SK-N-SH (cell line): Measurements from ENCODE around the gene CLASP1. TPM values are rescaled to one million over a fixed set of nuclear protein-coding genes. Genes with fewer than 3 reads are reported as not detected.

ENCODE experiments used
- CTCF ChIA-PET: fragments of 300-600, 350-600 bp; formaldehyde crosslinking; extraction: SDS; loops from one replicate; lab custom pipeline; 2021; lab: Yijun Ruan, JAX
- POLR2A ChIA-PET: fragments of 350-600 bp; sonication (Branson Sonifier 250); formaldehyde crosslinking; extraction: SDS; loops from one replicate; lab custom pipeline; 2020; ENCODE audit warnings: antibody characterized with exemption, inconsistent platforms; lab: Yijun Ruan, JAX
- DNase-seq: peaks from one replicate; pipeline ENCODE4 v3.0.0; 2012
- H2AFZ ChIP-seq: fragments of 200-600 bp; sonication (generic); 2 replicates; pipeline ENCODE4 v1.8.1; 2016; ENCODE audit warnings: antibody characterized with exemption, mild to moderate bottlenecking, low read depth
- H3F3A ChIP-seq: fragments of 200-600 bp; sonication (generic); replicated peaks from 2 replicates; pipeline ENCODE3; 2016; ENCODE audit warnings: antibody characterized with exemption, mild to moderate bottlenecking; ENCODE audit not compliant: insufficient read depth
- H3K27ac ChIP-seq, 2 experiments: fragments of 200-500 bp in 1 of 2; fragments of 200-600 bp in 1 of 2; sonication (Bioruptor generic) in 1 of 2; sonication (generic), shearing (Covaris generic) in 1 of 2; 2 replicates each; pipeline versions ENCODE4 v1.5.1 to v1.6.1; 2014 to 2016; ENCODE audit warnings: low read depth in 2 of 2, inconsistent platforms in 1 of 2, low read length in 1 of 2, mild to moderate bottlenecking in 1 of 2, mixed read lengths in 1 of 2
- H3K27me3 ChIP-seq: fragments of 200-600 bp; sonication (generic), shearing (Covaris generic); 2 replicates; pipeline ENCODE4 v1.6.1; 2016; ENCODE audit warnings: mixed run types; ENCODE audit not compliant: insufficient read depth
- H3K36me3 ChIP-seq, 2 experiments: fragments of 200-500 bp in 1 of 2; fragments of 200-600 bp in 1 of 2; sonication (Bioruptor generic) in 1 of 2; sonication (generic) in 1 of 2; replicated peaks in 1 of 2; 2 replicates each; pipeline versions ENCODE3 to v1.5.1; 2014 to 2016; ENCODE audit warnings: low read length in 1 of 2, mild to moderate bottlenecking in 1 of 2; ENCODE audit not compliant: insufficient read depth in 2 of 2, control insufficient read depth in 1 of 2
- H3K4me1 ChIP-seq, 2 experiments: fragments of 200-500 bp in 1 of 2; fragments of 200-600 bp in 1 of 2; sonication (Bioruptor generic) in 1 of 2; sonication (generic), shearing (Covaris generic) in 1 of 2; 2 replicates each; pipeline versions ENCODE4 v1.5.1 to v1.6.1; 2014 to 2016; ENCODE audit warnings: low read depth in 1 of 2, low read length in 1 of 2, mixed run types in 1 of 2; ENCODE audit not compliant: insufficient read depth in 2 of 2, control insufficient read depth in 1 of 2
- H3K4me2 ChIP-seq: fragments of 200-600 bp; sonication (generic), shearing (Covaris generic); 2 replicates; pipeline ENCODE4 v1.6.1; 2017; ENCODE audit warnings: mixed run types
- H3K4me3 ChIP-seq, 2 experiments: fragments of 200-500 bp in 1 of 2; fragments of 200-600 bp in 1 of 2; sonication (Bioruptor generic) in 1 of 2; sonication (generic), shearing (Covaris generic) in 1 of 2; 2 replicates each; pipeline versions ENCODE4 v1.5.1 to v1.8.1; 2014 to 2016; ENCODE audit warnings: low read depth in 2 of 2, inconsistent platforms in 1 of 2, low read length in 1 of 2, mild to moderate bottlenecking in 1 of 2, mixed read lengths in 1 of 2, moderate library complexity in 1 of 2
- H3K79me2 ChIP-seq: fragments of 200-600 bp; sonication (generic); 2 replicates; pipeline ENCODE4 v1.8.1; 2017; ENCODE audit warnings: mild to moderate bottlenecking; ENCODE audit not compliant: insufficient read depth
- H3K9ac ChIP-seq: fragments of 200-600 bp; sonication (generic); 2 replicates; pipeline ENCODE4 v1.6.1; 2017; ENCODE audit warnings: mixed run types
- H3K9me2 ChIP-seq: fragments of 200-600 bp; sonication (generic); 2 replicates; pipeline ENCODE4 v1.6.1; 2017; ENCODE audit warnings: mixed run types
- H3K9me3 ChIP-seq: fragments of 200-600 bp; sonication (generic); 2 replicates; pipeline ENCODE4 v1.6.1; 2017; ENCODE audit warnings: mixed run types, mild to moderate bottlenecking, moderate library complexity
- H4K20me1 ChIP-seq: fragments of 200-600 bp; sonication (generic); 2 replicates; pipeline ENCODE4 v1.6.1; 2017; ENCODE audit warnings: mild to moderate bottlenecking, mixed run types; ENCODE audit not compliant: insufficient read depth
- CHD2 ChIP-seq: fragments of 150-350 bp; IDR thresholded peaks from 2 replicates; pipeline ENCODE4 v1.6.1; 2018; ENCODE audit warnings: low read length; ENCODE audit not compliant: partially characterized antibody
- FOSL2 ChIP-seq: IDR thresholded peaks from 2 replicates; pipeline ENCODE4 v1.4.0; 2012; ENCODE audit warnings: low read depth, mild to moderate bottlenecking, moderate library complexity, borderline replicate concordance
- GATA2 ChIP-seq: sonication (generic); formaldehyde crosslinking; IDR thresholded peaks from 2 replicates; pipeline ENCODE4 v1.5.0; 2020; ENCODE audit warnings: mild to moderate bottlenecking, missing genetic modification reagents
- IRF3 ChIP-seq: fragments of 150-350 bp; IDR thresholded peaks from 2 replicates; pipeline ENCODE4 v1.6.1; 2016; ENCODE audit warnings: mild to moderate bottlenecking, low read depth, low read length
- NFIC ChIP-seq: IDR thresholded peaks from 2 replicates; pipeline ENCODE4 v1.4.0; 2012; ENCODE audit warnings: borderline replicate concordance
- RCOR1 ChIP-seq: fragments of 150-350 bp; IDR thresholded peaks from 2 replicates; pipeline ENCODE4 v1.6.1; 2017; ENCODE audit warnings: antibody characterized with exemption, low read length
- RFX5 ChIP-seq: IDR thresholded peaks from 2 replicates; pipeline ENCODE4 v1.6.1; 2012; ENCODE audit warnings: mild to moderate bottlenecking, improper control_type of control experiment, low read length
- RXRA ChIP-seq: IDR thresholded peaks from 2 replicates; pipeline ENCODE4 v1.4.0; 2012; ENCODE audit warnings: low read depth, mild to moderate bottlenecking, borderline replicate concordance
- TEAD4 ChIP-seq: IDR thresholded peaks from 2 replicates; pipeline ENCODE4 v1.4.0; 2012; ENCODE audit warnings: mild to moderate bottlenecking, borderline replicate concordance; ENCODE audit not compliant: insufficient read depth
- WGBS: methylation state at CpG from one replicate; pipeline ENCODE4 v1.1.6; 2017; ENCODE audit warnings: low lambda C conversion rate; 5-methylcytosine and 5-hydroxymethylcytosine counted together
- polyA plus RNA-seq, 3 experiments: library from polyadenylated mRNA; depleted of rRNA; stranded (reverse); fragments of >200 nt; gene quantifications; 2 replicates each; pipeline ENCODE4 v1.2.3, GENCODE V29; 2012
- TF ChIP-seq, protein P1 (sequence below): IDR thresholded peaks from 2 replicates; pipeline ENCODE4 v1.4.0; 2012; ENCODE audit warnings: low read depth, borderline replicate concordance
- TF ChIP-seq, protein P2 (sequence below): IDR thresholded peaks from 2 replicates; pipeline ENCODE4 v1.6.1; 2012; ENCODE audit warnings: mild to moderate bottlenecking, low read depth, low read length, moderate library complexity
- TF ChIP-seq, protein P3 (sequence below): fragments of 150-350 bp; IDR thresholded peaks from 2 replicates; pipeline ENCODE4 v1.6.1; 2017; ENCODE audit warnings: antibody characterized with exemption, low read length, low read depth, borderline replicate concordance
- TF ChIP-seq, protein P4 (sequence below): fragments of 200-600 bp; sonication (generic); IDR thresholded peaks from 2 replicates; pipeline ENCODE4 v1.6.1; 2017; ENCODE audit warnings: antibody characterized with exemption, mild to moderate bottlenecking, moderate library complexity

Gene CLASP1
- polyA plus RNA-seq, 1 of the 3 experiments (the other 2 are of a cell fraction): 4.9 TPM

DNA sequence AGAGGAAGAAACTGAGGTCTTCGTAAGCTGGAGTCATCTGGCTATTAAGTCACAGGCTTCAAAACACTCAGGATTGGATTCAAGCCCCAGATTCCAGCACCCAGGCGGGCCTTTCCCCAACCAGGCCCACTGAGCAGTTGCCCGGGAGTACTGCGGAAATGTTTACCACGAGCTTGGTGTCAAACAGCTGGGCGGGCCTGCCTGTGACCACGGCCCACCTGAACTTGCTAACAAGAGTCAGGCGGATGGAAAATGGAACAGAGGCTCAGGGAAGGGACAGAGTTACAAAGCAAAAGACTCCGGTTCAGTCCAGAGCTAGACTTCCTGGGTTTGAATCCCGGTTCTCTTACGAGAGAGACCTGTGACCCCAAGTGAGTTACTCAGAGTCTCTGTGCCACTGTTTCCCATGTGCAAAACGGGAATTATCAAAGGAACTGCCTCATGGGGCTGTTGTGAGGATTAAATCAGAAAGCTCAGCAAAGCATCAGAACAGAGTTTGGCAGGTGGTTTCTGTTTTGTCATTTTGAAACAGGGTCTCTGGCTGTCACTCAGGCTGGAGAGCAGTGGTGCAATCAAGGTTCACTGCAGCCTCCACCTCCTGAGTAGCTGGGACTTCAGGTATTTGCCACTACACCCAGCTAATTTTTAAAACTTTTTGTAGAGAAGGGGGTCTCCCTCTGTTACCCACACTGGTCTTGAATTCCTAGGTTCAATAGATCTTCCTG lies 315.3 kb downstream of the CLASP1 start:
- no peak overlapping the region for H3K9ac ChIP-seq
- ChIA-PET POLR2A (no interaction called here), CTCF (interaction anchor here (0.9 to 2.0 kb wide), 4 partner anchors 12 to 239 kb away, joined by 3 to 12 read pairs (median 3); no protein-coding TSS in a partner anchor)
- no peaks in the 10 kb centered on the region; a peak in 1 of 4 replicates for H3K4me1 ChIP-seq
- no peaks in the 10 kb centered on the region for H3K9me2 ChIP-seq
- no peak overlapping the region for H2AFZ ChIP-seq
- H3K4me3 ChIP-seq: no peak overlapping the region
- H3K9me3 ChIP-seq: no peaks in the 10 kb centered on the region
- TF ChIP-seq GATA2 (no peak), CHD2 (no peak), RFX5 (no peak), NFIC (no peak), RCOR1 (no peak), FOSL2 (no peak), RXRA (no peak), IRF3 (no peak), TEAD4 (no peak)
- TF ChIP-seq, protein P1, sequence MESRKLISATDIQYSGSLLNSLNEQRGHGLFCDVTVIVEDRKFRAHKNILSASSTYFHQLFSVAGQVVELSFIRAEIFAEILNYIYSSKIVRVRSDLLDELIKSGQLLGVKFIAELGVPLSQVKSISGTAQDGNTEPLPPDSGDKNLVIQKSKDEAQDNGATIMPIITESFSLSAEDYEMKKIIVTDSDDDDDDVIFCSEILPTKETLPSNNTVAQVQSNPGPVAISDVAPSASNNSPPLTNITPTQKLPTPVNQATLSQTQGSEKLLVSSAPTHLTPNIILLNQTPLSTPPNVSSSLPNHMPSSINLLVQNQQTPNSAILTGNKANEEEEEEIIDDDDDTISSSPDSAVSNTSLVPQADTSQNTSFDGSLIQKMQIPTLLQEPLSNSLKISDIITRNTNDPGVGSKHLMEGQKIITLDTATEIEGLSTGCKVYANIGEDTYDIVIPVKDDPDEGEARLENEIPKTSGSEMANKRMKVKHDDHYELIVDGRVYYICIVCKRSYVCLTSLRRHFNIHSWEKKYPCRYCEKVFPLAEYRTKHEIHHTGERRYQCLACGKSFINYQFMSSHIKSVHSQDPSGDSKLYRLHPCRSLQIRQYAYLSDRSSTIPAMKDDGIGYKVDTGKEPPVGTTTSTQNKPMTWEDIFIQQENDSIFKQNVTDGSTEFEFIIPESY: no peak
- TF ChIP-seq, protein P2, sequence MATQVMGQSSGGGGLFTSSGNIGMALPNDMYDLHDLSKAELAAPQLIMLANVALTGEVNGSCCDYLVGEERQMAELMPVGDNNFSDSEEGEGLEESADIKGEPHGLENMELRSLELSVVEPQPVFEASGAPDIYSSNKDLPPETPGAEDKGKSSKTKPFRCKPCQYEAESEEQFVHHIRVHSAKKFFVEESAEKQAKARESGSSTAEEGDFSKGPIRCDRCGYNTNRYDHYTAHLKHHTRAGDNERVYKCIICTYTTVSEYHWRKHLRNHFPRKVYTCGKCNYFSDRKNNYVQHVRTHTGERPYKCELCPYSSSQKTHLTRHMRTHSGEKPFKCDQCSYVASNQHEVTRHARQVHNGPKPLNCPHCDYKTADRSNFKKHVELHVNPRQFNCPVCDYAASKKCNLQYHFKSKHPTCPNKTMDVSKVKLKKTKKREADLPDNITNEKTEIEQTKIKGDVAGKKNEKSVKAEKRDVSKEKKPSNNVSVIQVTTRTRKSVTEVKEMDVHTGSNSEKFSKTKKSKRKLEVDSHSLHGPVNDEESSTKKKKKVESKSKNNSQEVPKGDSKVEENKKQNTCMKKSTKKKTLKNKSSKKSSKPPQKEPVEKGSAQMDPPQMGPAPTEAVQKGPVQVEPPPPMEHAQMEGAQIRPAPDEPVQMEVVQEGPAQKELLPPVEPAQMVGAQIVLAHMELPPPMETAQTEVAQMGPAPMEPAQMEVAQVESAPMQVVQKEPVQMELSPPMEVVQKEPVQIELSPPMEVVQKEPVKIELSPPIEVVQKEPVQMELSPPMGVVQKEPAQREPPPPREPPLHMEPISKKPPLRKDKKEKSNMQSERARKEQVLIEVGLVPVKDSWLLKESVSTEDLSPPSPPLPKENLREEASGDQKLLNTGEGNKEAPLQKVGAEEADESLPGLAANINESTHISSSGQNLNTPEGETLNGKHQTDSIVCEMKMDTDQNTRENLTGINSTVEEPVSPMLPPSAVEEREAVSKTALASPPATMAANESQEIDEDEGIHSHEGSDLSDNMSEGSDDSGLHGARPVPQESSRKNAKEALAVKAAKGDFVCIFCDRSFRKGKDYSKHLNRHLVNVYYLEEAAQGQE: no peak
- TF ChIP-seq, protein P3, sequence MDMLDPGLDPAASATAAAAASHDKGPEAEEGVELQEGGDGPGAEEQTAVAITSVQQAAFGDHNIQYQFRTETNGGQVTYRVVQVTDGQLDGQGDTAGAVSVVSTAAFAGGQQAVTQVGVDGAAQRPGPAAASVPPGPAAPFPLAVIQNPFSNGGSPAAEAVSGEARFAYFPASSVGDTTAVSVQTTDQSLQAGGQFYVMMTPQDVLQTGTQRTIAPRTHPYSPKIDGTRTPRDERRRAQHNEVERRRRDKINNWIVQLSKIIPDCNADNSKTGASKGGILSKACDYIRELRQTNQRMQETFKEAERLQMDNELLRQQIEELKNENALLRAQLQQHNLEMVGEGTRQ: no peak
- TF ChIP-seq, protein P4, sequence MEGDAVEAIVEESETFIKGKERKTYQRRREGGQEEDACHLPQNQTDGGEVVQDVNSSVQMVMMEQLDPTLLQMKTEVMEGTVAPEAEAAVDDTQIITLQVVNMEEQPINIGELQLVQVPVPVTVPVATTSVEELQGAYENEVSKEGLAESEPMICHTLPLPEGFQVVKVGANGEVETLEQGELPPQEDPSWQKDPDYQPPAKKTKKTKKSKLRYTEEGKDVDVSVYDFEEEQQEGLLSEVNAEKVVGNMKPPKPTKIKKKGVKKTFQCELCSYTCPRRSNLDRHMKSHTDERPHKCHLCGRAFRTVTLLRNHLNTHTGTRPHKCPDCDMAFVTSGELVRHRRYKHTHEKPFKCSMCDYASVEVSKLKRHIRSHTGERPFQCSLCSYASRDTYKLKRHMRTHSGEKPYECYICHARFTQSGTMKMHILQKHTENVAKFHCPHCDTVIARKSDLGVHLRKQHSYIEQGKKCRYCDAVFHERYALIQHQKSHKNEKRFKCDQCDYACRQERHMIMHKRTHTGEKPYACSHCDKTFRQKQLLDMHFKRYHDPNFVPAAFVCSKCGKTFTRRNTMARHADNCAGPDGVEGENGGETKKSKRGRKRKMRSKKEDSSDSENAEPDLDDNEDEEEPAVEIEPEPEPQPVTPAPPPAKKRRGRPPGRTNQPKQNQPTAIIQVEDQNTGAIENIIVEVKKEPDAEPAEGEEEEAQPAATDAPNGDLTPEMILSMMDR: no peak
- H3K27me3 ChIP-seq: no peaks in the 10 kb centered on the region
- no peak for DNase-seq
- WGBS: 82% methylated on average over 12 of the region's 12 CpGs
- no peak overlapping the region for H3K27ac ChIP-seq
- H3K79me2 ChIP-seq: no peaks in the 10 kb centered on the region
- H3K36me3 ChIP-seq: peaks cover 0 to 9% of the 10 kb centered on the region in 2 experiments
- H4K20me1 ChIP-seq: no peaks in the 10 kb centered on the region
- H3F3A ChIP-seq: no peaks in the 10 kb centered on the region
- H3K4me2 ChIP-seq: no peak overlapping the region
